Loucy (cell line): ENCODE data around the gene OR2H2.

Experiments used
- H2AFZ ChIP-seq: fragments of 200-600 bp; sonication (generic); 2 replicates; pipeline ENCODE4 v1.6.0; 2016; ENCODE audit warnings: antibody characterized with exemption, mild to moderate bottlenecking, low read length, moderate library complexity
- H3F3A ChIP-seq: fragments of 200-600 bp; 2 replicates; pipeline ENCODE4 v1.6.0; 2016; ENCODE audit warnings: antibody characterized with exemption, low read depth, mild to moderate bottlenecking
- H3K27me3 ChIP-seq: fragments of 200-600 bp; sonication (generic); 2 replicates; pipeline ENCODE4 v1.6.1; 2014; ENCODE audit warnings: low read length, mild to moderate bottlenecking; ENCODE audit not compliant: insufficient read depth, poor library complexity, severe bottlenecking
- H3K36me3 ChIP-seq: fragments of 200-600 bp; sonication (generic); 2 replicates; pipeline ENCODE4 v1.6.1; 2016; ENCODE audit warnings: low read length; ENCODE audit not compliant: insufficient read depth
- H3K4me1 ChIP-seq: fragments of 200-600 bp; sonication (generic); 2 replicates; pipeline ENCODE4 v1.5.1; 2014; ENCODE audit warnings: low read length, mild to moderate bottlenecking; ENCODE audit not compliant: insufficient read depth, poor library complexity, severe bottlenecking
- H3K4me2 ChIP-seq: fragments of 200-600 bp; sonication (generic); 2 replicates; pipeline ENCODE4 v1.6.0; 2014; ENCODE audit warnings: antibody characterized with exemption, low read length, low read depth, mild to moderate bottlenecking; ENCODE audit not compliant: poor library complexity, severe bottlenecking
- H3K4me3 ChIP-seq: fragments of 200-600 bp; sonication (generic); 2 replicates; pipeline ENCODE4 v1.5.1; 2014; ENCODE audit warnings: low read length, mild to moderate bottlenecking, mixed read lengths; ENCODE audit not compliant: poor library complexity, severe bottlenecking
- H3K79me2 ChIP-seq: fragments of 200-600 bp; sonication (generic); 2 replicates; pipeline ENCODE4 v1.6.1; 2014; ENCODE audit warnings: low read length; ENCODE audit not compliant: insufficient read depth
- H3K9ac ChIP-seq: fragments of 200-600 bp; sonication (generic); 2 replicates; pipeline ENCODE4 v1.6.0; 2014; ENCODE audit warnings: mild to moderate bottlenecking, low read depth, low read length, moderate library complexity; ENCODE audit not compliant: poor library complexity, severe bottlenecking
- H3K9me2 ChIP-seq: fragments of 200-600 bp; sonication (generic); replicated peaks from 2 replicates; pipeline ENCODE4 v1.6.1; 2016; ENCODE audit warnings: low read depth, low read length, mixed read lengths
- H3K9me3 ChIP-seq: fragments of 200-600 bp; sonication (generic); 2 replicates; pipeline ENCODE4 v1.6.1; 2014; ENCODE audit warnings: mild to moderate bottlenecking, antibody characterized with exemption, low read length, low read depth; ENCODE audit not compliant: insufficient read depth
- H4K20me1 ChIP-seq: fragments of 200-600 bp; sonication (generic); 2 replicates; pipeline ENCODE4 v1.6.0; 2014; ENCODE audit warnings: antibody characterized with exemption, low read length, mild to moderate bottlenecking; ENCODE audit not compliant: insufficient read depth, poor library complexity, severe bottlenecking
- EZH2phosphoT487 ChIP-seq: fragments of 200-600 bp; IDR thresholded peaks from 2 replicates; pipeline ENCODE4 v1.6.1; 2018; ENCODE audit warnings: antibody characterized with exemption, mild to moderate bottlenecking, moderate library complexity, borderline replicate concordance
- TF ChIP-seq, protein P1 (sequence below): fragments of 200-600 bp; sonication (generic); conservative IDR thresholded peaks from 2 replicates; pipeline ENCODE4 v1.5.1; 2014; ENCODE audit warnings: mild to moderate bottlenecking, antibody characterized with exemption, low read length

OR2H2 gene

DNA sequence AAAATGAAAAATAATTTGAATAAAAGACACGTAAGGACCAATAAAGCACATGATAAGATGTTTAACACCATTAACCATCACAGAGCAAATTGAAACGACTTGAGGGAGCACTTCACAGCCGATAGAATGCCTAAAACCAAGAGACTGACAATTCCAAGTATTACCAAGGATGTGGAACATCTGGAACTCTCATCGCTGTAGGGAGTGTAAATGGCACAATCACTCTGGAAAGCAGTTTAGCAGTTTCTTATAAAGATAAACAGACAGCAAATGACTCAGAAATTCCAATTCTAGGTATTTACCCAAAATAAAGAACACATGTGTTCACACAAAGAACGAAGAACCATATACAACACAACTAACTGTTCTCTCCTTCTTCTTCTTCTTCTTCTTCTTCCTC lies 16.9 kb upstream of the OR2H2 start:
- no peak overlapping the region for H3K4me2 ChIP-seq
- H3K4me1 ChIP-seq: no peaks in the 10 kb centered on the region
- H3F3A ChIP-seq: no peaks in the 10 kb centered on the region
- no peaks in the 10 kb centered on the region for H3K9me2 ChIP-seq
- H2AFZ ChIP-seq: no peak overlapping the region
- no peak for TF ChIP-seq EZH2phosphoT487
- TF ChIP-seq, protein P1, sequence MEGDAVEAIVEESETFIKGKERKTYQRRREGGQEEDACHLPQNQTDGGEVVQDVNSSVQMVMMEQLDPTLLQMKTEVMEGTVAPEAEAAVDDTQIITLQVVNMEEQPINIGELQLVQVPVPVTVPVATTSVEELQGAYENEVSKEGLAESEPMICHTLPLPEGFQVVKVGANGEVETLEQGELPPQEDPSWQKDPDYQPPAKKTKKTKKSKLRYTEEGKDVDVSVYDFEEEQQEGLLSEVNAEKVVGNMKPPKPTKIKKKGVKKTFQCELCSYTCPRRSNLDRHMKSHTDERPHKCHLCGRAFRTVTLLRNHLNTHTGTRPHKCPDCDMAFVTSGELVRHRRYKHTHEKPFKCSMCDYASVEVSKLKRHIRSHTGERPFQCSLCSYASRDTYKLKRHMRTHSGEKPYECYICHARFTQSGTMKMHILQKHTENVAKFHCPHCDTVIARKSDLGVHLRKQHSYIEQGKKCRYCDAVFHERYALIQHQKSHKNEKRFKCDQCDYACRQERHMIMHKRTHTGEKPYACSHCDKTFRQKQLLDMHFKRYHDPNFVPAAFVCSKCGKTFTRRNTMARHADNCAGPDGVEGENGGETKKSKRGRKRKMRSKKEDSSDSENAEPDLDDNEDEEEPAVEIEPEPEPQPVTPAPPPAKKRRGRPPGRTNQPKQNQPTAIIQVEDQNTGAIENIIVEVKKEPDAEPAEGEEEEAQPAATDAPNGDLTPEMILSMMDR: no peak
- no peaks in the 10 kb centered on the region for H3K36me3 ChIP-seq
- H4K20me1 ChIP-seq: no peaks in the 10 kb centered on the region
- H3K27me3 ChIP-seq: no peaks in the 10 kb centered on the region
- no peak overlapping the region for H3K9ac ChIP-seq
- no peaks in the 10 kb centered on the region for H3K9me3 ChIP-seq
- H3K79me2 ChIP-seq: no peaks in the 10 kb centered on the region
- no peak overlapping the region for H3K4me3 ChIP-seq

GRCh38 chr6:29576056-29576455 lies 8.9 kb upstream of the OR2H2 start:
- H3K4me2 ChIP-seq: no peak overlapping the region
- H4K20me1 ChIP-seq: no peaks in the 10 kb centered on the region
- H3K9me3 ChIP-seq: no peaks in the 10 kb centered on the region
- H3K9me2 ChIP-seq: no peaks in the 10 kb centered on the region
- no peak for TF ChIP-seq EZH2phosphoT487
- H3K4me1 ChIP-seq: peaks cover 5% of the 10 kb centered on the region
- H3F3A ChIP-seq: no peaks in the 10 kb centered on the region
- no peaks in the 10 kb centered on the region for H3K36me3 ChIP-seq
- no peaks in the 10 kb centered on the region for H3K79me2 ChIP-seq
- no peaks in the 10 kb centered on the region for H3K27me3 ChIP-seq
- no peak overlapping the region for H3K9ac ChIP-seq
- no peak overlapping the region for H2AFZ ChIP-seq
- no peak overlapping the region for H3K4me3 ChIP-seq

GRCh38 chr6:29577544-29577943 lies 7.4 kb upstream of the OR2H2 start:
- Histone ChIP-seq H3K79me2 (no peaks in the 10 kb centered on the region), H3F3A (no peaks in the 10 kb centered on the region), H3K36me3 (no peaks in the 10 kb centered on the region), H3K4me1 (peaks cover 5% of the 10 kb centered on the region), H3K27me3 (no peaks in the 10 kb centered on the region), H3K9me2 (no peaks in the 10 kb centered on the region), H3K9me3 (no peaks in the 10 kb centered on the region), H4K20me1 (no peaks in the 10 kb centered on the region), H2AFZ (no peak overlapping the region), H3K9ac (no peak overlapping the region), H3K4me3 (no peak overlapping the region), H3K4me2 (no peak overlapping the region)
- no peak for TF ChIP-seq EZH2phosphoT487
- TF ChIP-seq, protein P1: no peak

GRCh38 chr6:29589423-29590048 lies 4.6 kb downstream of the OR2H2 start:
- TF ChIP-seq, protein P1: peak; percentile 99
- TF ChIP-seq EZH2phosphoT487: no peak
- no peaks in the 10 kb centered on the region for H3K27me3 ChIP-seq
- H3K9me2 ChIP-seq: no peaks in the 10 kb centered on the region
- H3K36me3 ChIP-seq: no peaks in the 10 kb centered on the region
- no peaks in the 10 kb centered on the region for H3F3A ChIP-seq
- no peaks in the 10 kb centered on the region for H4K20me1 ChIP-seq
- H3K9ac ChIP-seq: no peak overlapping the region
- H3K4me1 ChIP-seq: no peaks in the 10 kb centered on the region
- no peak overlapping the region for H3K4me2 ChIP-seq
- H3K9me3 ChIP-seq: no peaks in the 10 kb centered on the region
- no peak overlapping the region for H3K4me3 ChIP-seq
- no peaks in the 10 kb centered on the region for H3K79me2 ChIP-seq
- no peak overlapping the region for H2AFZ ChIP-seq
